Stimulated activated CD4-positive, alpha-beta T cell treated with anti-CD3 and anti-CD28 coated beads, TNF-alpha, amount 100 ng/mL, for 24 hours (primary cell): ENCODE measurements around the gene TREML1.
"Not testable (repeated sequence)": the region's sequence is repeated elsewhere in the genome, so short reads cannot be mapped to it uniquely, and the experiment has no call there.

Experiments
- DNase-seq, 3 experiments: peaks; one replicate each; pipeline ENCODE4 v3.0.0-alpha.2; 2020; ENCODE audit warnings: low read depth in 3 of 3

Gene TREML1, protein sequence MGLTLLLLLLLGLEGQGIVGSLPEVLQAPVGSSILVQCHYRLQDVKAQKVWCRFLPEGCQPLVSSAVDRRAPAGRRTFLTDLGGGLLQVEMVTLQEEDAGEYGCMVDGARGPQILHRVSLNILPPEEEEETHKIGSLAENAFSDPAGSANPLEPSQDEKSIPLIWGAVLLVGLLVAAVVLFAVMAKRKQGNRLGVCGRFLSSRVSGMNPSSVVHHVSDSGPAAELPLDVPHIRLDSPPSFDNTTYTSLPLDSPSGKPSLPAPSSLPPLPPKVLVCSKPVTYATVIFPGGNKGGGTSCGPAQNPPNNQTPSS

DNA sequence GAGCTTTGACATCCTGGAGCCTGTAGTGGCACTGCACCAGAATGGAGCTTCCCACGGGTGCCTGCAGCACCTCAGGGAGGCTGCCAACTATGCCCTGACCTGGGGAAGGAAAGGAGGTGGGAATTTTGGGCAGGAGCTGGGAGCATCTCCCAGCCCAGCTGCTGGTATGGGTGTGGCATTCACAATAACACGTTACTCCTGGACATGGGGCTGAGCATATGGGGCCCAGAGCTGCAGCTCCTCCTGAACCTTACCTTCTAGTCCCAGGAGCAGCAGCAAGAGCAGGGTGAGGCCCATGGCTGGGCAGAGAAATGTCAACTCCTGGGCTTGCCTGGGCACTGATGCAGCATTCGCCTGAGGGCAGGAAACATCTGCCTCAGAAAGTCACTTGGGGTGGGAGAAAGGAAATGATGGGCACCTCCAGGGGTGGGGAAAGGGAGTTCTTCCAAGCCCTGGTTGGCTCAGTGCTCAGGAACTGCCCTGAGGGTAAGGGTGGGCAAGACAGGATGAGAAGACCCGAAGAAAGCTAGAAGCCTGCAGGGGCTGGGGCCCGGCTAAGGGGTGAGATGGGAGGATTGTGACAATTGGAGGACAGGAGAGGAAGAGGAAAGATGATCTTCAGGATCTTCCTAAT is at the start of gene TREML1:
Gene TREML1, minus strand, starts transcription at position 356 of the 634 bp plus-strand sequence. Its CDS starts 59 bp downstream, at position 297.
- DNase-seq = no peak

DNA sequence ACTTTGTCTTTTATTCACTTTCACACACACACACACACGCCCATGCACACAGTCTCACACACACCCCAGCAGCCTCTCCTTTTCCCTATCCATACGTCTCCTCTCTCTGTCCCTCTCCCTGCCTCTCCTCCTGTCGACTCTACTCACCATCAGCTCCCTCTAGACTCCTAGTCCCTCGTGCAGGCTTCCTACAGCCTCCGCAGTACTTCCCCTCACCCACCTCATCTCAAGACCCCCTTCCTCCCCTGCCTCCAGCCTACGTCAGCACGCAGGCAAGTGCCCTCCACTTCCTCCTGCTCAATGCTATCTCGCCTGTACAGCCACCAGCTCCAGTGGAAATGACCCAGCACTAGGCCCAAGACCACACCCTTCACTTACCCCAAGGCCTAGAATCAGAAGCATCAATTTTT is 47.6 kb upstream of the TREML1 start:
- DNase-seq = no peak

DNA sequence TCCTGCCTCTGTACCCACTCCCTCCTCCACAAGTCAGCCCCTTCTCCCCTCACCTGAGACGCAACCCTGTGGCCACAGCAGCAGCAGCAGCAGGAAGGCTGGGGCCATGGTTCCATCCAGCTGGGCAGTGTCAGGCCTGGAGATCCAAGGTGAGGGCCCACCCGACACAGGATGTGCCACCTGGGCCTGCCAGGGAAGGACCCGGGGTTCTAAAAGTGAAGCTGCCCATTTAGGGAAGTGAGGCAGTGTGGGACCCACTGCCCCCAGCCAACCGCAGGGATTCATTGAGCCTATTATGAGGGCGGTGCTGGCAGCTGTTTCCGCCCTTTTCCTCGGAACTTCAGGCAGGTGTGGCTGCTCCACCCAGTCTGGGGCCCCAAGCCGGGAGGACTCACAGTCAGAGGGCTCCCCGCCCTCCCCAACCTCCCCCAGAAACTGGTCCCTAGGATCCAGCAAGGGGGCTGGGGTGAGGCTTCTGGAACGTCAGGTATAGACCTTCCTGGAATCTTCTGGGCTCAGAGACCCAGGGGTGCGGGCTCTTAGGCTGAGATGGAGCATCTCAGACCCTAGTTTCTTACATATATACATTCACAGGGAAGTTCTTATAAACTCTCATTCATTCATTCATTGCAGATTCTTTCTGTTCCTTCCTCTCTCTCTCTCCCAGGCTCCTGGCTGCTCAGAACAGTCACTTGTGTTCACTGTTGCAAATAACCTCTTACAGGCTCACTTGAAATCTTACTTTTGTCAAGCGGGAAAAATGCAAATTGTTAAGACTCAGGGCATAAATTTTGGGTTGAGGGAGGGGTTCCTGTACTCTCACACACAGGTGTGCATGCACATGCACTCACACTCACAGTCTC is 47.0 kb upstream of the TREML1 start, which contains the start of gene TREML2:
Gene TREML2, minus strand, starts transcription at position 249 of the 863 bp plus-strand sequence. Its CDS starts 141 bp downstream, at position 108.
- DNase-seq = peak in 1 of 3 experiments; percentile 39

DNA sequence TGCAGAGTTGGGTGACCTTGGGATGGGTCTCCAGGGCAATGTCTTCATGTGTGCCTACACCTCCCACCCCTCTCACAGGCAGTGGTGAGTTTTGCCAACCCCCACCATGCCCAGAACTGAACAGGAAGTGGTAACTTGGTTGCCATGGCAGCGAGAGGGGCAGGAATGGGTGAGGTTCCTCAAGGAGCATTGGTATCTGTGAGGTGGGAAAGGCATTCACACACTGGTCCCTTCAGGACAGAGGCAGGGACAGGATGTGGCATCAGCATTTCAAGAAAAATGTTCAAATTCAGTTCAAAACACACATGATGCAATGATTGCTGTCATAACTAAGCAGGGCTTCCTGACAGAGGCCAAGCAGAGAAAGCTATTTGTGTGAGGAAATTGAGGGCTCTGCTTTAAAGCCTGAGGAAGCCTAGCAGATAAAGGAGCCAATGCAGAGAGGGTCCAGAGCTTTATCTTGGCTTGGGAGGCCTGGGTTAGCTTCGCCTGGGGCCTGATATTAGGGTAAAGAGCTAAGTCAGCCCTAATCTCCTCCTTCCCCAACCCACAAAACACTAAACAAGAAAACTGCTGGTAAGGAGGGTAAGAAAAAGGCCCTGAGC is 46.3 kb upstream of the TREML1 start:
- peak in 1 of 3 experiments; percentile 39 for DNase-seq

DNA sequence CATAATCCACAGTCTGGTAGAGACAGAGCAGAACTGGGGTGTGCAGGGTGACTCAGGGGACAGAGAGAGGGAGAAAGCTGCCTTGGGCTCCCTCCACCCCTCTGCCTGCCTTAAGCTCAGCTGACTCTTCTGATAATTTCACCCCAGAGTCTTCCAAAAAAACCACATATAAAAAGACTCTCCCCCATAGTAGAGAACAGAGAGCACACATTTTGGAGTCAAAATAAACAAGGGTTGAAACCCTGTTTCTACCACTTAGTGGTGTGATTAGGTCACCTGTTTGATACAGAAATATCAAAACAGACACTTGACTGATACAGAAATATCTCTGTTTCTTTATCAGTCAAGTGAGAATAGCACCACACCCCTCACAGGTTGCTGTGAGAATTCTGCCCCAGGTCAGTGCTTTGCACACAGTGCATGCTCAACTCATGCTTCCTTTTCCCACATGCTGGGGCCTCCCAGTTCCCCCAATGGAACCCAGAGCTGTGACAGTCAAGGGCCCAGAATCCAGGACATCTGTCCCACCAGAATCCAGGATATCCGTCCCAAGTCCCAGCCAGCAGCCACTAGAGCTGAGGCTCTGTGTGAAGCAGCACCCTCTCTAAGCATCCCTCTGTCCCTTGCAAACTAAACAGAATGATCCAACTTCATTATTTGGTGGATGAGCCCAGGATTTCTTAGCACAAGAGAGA is 45.6 kb upstream of the TREML1 start:
- peak in 1 of 3 experiments; percentile 16 for DNase-seq

DNA sequence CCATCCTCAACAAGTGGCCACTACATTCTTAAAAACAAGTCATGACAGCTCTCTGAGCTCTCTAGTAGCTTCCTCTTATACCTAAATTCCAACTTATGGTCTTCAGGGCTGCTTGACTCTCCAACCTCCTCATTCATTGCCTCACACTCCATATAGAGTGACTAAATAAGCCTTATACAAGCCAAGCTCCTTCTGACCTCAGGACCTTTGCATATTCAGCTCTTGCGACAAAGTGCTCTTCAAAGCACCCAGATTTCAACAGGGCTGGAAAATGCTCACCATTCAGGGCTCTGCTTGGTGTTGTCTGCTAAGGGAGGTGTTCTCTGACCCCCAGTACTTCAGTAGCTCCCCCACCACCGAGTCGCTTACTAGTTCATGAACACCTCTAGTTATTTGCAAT is 43.1 kb upstream of the TREML1 start:
- DNase-seq = no peak

DNA sequence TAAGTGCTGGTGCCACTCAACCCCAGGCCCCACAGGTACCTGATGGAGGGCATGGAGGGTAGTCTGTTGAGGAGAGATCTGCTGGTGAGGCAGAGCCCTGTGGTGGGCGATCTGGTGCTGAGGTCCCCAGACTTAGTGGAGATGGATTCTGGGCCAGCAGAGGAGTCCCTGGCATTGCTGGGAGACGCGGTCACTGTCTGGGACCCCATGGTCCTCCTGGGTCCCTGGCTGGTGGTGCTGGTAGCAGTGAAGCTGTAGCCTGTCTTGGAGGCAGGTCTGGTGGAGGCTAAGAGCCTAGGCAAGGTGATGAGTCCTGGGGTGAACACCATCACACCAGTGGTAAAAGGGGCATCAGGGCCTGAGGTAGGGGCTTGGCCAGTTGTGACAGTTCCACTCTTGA is 40.2 kb upstream of the TREML1 start:
- DNase-seq = no peak

DNA sequence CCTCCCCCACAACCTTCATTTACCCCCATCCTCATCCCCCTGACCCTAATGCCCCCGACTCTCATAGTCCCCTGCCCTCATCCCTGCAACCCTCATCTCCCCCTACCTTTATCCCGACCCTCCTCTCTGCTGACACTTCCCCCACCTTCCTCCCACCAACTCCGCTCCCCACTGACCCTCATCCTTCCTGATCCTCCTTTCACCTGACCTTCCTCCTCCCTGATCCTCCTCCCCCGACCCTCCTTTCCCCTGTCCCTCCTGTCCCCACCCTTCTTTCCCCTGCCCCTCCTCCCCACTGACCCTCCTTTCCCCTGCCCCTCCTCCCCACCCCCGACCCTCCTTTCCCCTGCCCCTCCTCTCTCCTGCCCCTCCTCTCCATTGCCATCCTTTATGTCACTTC is 39.7 kb upstream of the TREML1 start:
- no peak for DNase-seq

DNA sequence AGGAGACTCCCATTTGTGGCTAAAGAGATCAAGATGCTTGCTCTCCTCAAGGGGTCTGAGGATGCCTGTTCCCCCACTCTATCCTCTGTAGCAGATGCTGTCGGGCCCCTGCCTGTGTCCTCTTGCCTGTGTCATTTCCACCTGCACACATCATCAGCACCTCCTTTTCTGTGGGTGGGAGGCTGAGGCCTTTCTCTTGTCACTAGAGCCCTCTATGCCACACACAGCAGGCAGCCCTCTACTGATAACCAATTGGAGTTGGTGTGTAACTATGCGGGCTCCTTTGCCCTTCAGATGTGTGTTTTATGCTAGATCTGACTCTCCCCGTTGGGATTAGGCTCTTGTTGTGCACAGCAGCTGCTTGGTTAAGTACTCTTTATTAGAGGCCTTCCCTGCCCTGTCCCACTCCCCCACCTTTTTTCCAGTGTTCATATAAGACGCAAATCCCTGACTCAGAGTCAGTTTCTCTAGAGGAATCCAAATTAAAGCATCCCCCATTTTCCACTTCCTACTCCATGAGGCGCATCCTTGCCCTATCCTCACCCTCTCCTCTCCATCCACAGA is 39.1 kb upstream of the TREML1 start:
- no peak for DNase-seq

DNA sequence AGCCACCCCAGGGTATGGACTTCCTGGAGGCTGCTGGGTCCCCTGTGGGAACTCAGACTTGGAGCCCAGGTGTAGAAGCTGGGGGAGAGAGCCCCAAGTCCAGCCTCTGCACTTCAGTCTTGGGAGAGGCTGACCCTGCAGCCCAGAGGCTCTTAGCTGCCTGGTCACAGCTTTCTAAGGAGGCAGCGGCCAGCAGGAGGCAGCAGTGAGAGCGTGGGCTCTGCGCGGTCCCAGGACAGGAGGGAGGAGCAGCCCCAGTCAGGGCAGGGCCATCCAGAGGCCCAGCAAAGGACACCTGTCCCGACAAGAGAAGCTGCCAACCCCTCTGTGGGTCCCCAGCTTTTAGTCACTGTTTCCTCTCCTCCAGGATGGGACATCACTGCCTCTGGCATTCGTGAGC is 37.4 kb upstream of the TREML1 start:
- peak in 1 of 3 experiments; percentile 49 for DNase-seq

DNA sequence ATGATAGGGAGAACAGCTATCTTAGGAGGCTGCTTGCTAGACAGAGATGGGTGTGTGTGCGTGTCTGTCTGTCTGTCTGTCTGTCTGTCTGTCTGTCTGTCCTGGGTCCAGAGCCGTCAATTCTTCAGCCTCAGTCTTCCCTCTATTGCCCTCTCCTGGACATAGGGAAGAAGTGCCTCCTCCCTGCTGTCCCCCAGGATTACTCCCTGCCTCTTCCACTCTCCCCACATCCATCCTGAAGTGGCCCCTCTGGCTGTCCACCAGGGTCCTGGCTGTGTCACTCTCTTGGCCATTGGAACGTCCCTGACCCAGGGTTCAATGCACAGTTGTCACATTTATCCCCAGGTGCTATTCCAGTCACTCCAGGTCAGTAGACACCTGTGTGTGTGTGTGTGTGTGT is 36.6 kb upstream of the TREML1 start:
- no peak for DNase-seq

DNA sequence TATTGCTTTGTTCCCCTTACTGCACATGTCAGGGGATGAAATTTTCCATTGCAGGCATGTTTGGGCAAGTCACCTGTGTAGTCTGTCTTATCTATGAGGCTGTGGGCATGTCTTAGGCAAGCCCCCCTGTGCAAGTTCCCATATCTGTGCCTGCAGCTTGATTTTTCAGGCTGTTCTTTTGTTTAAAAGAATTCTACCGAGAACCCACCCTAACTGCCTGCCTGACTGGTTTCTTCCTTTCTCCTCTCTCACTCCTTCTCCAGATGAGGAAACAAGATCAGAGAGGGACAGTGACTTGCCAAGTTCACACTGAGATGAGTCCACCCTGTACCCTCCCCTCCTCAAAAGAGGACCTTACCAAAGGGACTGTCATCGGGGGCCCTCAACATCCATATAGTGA is 35.8 kb upstream of the TREML1 start:
- DNase-seq = no peak

DNA sequence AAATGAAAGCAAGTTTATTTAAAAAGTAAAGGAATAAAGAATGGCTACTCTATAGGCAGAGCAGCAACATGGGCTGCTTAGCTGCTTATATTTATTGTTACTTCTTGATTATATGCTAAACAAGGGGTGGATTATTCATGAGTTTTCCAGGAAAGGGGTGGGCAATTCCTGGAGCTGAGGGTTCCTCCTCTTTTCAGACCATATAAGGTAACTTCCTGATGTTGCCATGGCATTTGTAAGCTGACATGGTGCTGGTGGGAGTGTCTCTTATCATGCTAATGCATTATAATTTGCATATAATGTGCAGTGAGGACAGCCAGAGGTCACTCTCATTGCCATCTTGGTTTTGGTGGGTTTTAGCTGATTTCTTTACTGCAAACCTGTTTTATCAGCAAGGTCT is 34.9 kb upstream of the TREML1 start:
- DNase-seq = not testable (repeated sequence)

DNA sequence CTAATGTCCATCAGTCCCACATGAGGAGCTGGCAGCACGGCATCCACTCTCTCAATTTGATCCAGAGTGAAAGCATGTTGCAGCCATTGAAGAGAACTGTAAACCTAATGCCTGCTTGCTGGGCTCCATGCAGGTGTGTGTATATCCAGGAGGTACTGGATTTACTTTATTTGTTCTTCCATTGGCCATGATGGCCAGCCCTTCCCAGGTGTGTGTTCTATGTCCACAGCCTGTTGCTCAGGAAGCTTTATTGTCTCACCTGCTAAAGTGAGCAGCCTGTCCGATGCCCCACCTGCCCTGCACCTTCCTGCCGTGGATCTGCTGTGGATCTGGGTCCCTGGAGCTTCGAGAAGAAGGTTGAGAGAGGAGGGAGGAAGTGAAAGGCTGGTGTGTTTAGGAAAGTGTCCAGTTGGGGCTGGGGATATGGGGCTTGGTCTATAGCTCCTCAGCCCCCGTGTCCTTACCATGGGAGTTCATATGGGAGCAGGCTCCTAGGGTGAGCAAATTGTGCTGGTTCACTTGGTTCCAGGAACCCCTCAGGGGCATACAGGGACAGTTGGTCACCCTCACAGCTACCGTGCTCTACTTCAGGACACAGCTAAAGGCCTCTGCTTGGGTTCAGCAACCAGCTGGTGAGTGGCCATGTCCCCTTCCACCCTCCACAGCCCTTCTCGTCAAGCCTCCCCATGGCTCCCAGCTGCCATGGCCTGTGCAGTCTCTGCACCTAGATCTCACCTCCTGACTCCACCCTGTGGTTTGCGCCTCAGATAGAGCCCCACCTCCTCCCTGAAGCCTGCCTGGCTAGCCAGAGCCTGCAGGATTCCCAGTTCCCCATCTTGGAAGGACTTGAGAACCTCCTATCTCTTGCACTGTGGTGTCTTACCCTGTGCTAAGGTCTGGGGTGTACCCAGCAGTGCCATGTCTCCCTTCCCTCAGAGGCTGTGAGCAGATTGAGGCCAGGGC is 34.1 kb upstream of the TREML1 start:
- DNase-seq = no peak

DNA sequence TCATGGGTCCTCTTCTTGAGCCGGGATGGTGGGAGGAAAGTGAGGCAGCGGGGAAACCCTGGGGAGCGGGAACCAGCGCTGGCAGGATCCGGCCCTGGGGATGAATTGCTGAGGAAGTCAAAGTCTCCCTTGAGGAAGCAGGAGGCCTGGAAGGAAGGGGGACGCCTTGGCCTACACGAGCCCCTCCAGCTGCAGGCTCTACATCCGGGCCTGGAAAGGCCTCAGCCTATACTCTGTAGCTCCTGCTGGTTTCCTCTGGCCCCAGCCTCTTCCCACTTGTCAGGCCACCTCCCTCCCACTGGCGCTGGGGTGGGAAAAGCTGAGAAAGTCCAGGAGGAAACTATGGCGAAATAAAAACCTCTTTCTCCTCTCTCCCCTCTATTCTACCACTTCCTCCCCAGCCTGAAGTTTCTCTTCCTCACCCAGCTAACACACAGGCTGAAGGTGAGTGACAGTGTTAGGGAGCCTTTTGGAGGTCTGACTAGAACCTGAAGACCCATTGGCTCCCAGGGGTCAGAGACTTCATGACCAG is 31.9 kb upstream of the TREML1 start:
- no peak for DNase-seq

DNA sequence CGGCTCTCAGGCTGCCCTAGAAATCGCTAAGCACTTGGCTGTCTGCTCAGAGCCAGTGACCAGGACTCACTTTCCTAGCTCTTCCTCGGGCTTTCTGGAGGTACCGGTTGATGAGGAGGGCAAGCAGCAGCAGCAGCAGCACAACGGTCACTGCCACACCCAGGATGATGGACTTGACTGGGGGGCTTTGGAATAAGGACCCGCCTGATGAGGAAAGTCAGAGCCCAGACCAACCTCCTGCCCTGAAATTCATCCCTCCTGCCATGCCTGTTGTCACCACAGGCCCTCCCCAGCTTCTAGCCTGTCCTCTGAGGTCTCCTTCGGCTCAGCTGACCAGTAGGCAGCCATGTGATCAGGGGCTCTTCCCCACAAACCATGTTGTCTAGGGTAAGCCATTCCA is 30.6 kb upstream of the TREML1 start:
- no peak for DNase-seq

DNA sequence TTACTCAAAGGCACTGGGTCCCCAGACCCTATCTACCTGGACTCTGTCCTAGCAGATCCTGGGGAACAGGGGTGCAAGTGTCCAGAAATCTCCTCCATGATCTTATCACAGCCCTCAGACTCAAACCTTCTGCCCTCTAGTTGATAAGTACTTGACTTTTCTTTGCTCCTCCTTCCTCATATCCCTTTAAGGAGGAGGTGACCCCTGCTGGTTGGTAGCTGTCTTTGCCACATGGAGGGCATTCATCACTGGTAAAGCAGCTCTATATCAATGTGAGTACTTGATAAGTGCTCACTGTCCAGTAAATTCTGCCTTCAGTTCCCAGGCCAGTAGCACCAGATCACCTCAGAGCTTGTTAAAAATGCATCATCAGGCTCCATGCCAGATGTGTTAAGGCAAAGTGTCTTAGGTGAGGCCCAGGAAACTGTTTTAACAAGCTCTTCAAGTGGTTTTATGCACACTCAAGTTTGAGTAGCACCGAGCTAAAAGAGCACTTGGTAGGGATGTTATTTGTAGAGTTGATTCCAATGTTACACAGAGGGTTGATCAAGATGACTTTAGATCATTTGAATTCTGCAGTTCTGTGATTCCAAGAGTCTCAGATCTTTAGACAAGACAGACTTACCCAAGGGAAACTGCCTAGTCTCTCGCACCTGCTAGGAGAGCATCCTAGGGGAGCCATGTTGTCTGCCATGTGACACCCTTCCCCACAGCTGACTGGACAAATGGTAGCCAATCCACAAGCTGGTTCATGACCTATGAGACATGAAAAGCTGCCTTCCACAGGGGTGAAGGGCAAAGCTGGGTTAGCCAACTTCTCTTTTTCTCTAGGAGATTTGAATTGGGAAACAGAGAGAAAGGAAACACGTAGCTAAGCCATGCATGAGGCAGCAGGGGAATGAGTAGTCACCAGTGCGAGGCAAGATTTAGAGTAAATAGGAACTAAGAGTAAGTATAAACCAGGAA is 28.2 kb upstream of the TREML1 start:
- peak in 2 of 3 experiments; percentile 24 to 31 for DNase-seq

DNA sequence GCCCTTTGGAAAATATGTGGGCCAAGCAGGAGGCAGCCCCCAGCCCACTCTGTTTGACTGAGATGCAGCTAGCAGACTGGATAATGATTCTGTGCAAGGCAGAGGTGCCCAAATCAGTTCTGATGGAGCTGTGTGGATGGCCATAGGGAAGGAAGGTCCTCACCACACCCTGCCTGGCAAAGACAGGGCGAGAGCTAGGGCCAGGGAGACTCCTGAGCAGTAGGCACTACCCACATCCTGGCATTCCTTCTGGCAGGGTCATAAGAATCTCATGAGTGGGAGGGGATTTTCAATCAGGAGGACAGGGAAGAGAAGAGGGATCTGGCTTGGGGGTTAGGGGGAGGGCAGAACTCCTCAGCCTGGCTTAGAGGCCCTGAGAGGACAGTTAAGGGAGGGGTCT is 27.4 kb upstream of the TREML1 start:
- no peak for DNase-seq
